DND-41 (cell line): ENCODE measurements around the gene MUTYH.

ENCODE experiments used
- EZH2 ChIP-seq: IDR thresholded peaks from 3 replicates; pipeline ENCODE4 v1.6.1; 2012; ENCODE audit warnings: borderline replicate concordance, low read depth, mild to moderate bottlenecking, moderate library complexity, low read length, inconsistent platforms; ENCODE audit not compliant: severe bottlenecking
- TF ChIP-seq, protein P1 (sequence below): IDR thresholded peaks from 2 replicates; pipeline ENCODE4 v1.5.1; 2012; ENCODE audit warnings: borderline replicate concordance, low read length, moderate library complexity, mild to moderate bottlenecking; ENCODE audit not compliant: poor library complexity, severe bottlenecking; ENCODE audit errors: extremely low read depth

- TF ChIP-seq EZH2 = no peak
- TF ChIP-seq, protein P1, sequence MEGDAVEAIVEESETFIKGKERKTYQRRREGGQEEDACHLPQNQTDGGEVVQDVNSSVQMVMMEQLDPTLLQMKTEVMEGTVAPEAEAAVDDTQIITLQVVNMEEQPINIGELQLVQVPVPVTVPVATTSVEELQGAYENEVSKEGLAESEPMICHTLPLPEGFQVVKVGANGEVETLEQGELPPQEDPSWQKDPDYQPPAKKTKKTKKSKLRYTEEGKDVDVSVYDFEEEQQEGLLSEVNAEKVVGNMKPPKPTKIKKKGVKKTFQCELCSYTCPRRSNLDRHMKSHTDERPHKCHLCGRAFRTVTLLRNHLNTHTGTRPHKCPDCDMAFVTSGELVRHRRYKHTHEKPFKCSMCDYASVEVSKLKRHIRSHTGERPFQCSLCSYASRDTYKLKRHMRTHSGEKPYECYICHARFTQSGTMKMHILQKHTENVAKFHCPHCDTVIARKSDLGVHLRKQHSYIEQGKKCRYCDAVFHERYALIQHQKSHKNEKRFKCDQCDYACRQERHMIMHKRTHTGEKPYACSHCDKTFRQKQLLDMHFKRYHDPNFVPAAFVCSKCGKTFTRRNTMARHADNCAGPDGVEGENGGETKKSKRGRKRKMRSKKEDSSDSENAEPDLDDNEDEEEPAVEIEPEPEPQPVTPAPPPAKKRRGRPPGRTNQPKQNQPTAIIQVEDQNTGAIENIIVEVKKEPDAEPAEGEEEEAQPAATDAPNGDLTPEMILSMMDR = no peak
Measured at GRCh38 chr1:45381243-45381642, 41.0 kb upstream of the MUTYH start.
